HG02943 (cell line): Measurements from ENCODE around the gene MCC.

Source experiments
- ATAC-seq: cut with Tn5 transposase; IDR thresholded peaks from one replicate; pipeline ENCODE4 v1.9.1; 2021; ENCODE audit warnings: mild to moderate bottlenecking, low read depth, moderate library complexity; ENCODE audit not compliant: unreplicated experiment

Gene MCC

DNA sequence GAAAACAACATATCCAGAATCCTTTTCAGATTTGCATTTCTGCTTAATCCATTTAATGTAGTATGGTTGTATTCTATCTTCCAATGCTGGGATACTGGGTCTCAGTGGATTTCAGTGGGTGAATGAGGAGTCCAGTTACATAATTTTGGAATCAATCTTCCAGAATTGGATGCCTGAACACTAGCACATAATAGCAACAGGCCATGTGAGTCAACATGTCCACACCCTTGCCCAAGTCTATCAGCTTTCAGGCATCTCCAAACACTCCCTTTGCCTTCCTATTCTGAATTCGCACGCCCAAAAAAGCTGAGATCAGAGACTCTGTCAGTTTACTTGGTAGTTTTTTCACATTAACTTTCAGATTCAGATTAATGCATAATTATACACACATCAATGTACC is 256.0 kb downstream of the MCC start:
- no peak for ATAC-seq

GRCh38 chr5:113231653-113232000 is 256.6 kb downstream of the MCC start:
- no peak for ATAC-seq

DNA sequence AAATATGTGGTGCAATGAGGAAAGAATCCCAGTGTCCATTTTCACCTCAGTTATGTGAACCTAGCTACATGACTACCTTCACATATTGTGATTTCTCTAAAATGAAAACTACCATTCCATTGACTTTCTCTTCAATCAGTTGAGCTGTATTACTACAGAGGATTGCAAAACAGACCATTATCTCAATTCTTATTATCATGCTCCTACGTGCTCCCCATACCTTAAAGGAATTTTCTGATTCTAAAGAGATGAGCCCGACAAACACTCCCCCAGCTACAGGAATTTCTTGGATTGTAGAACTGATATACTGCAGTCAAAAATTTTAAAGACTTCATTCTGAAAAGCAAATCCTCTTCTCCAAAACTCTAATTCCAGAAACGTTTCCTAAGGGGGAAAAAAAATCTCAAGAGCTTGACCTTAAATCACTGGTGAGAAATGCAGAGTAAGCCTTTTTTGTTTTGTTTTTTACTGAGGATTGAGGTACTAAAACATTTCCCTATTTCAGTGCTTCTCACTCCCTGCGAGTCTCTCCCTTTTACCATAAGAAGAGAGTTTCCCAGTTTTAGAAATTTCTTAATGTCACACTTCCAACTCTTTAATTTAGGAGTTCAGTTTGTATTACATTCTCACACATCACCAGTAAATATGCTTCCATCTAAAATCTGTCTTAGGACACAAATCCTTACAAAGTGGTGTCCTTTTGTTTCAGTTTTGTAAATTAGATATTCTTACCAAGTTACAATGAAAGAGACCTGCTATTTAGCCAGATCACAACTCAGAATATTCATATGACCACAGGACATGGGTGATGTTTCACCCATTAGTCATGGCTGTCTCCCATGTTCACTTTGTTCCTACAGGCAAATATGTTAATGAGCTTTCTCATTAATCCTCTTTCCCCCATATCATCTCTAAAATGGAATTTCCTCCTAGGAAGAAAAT is 257.3 kb downstream of the MCC start:
- no peak for ATAC-seq

GRCh38 chr5:113227798-113228197 is 260.5 kb downstream of the MCC start:
- no peak for ATAC-seq

GRCh38 chr5:113226116-113226736 is 262.0 kb downstream of the MCC start:
- ATAC-seq = no peak

GRCh38 chr5:113225259-113225658 is 263.0 kb downstream of the MCC start:
- no peak for ATAC-seq

DNA sequence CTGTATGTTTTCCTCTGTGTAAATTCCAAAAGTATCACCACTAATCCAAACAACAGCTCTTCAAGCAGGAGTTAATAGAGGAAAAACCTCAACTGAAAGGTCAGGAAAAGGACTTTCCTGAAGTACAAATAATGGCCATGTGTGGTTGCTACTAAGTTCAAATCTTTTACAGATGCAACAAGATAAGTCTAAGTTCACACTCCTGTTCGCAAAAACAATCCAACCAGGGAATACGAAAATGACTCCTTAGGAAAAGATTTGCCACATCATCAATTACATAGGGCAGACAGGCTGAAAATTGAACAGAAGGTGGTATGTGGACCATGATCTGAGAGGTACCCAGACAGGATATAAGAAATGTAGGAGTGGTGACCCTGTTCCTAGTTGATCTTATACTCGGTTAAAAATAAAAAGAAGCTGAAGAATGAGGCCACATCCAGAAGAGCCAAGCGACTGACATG is 263.6 kb downstream of the MCC start:
- ATAC-seq = no peak

DNA sequence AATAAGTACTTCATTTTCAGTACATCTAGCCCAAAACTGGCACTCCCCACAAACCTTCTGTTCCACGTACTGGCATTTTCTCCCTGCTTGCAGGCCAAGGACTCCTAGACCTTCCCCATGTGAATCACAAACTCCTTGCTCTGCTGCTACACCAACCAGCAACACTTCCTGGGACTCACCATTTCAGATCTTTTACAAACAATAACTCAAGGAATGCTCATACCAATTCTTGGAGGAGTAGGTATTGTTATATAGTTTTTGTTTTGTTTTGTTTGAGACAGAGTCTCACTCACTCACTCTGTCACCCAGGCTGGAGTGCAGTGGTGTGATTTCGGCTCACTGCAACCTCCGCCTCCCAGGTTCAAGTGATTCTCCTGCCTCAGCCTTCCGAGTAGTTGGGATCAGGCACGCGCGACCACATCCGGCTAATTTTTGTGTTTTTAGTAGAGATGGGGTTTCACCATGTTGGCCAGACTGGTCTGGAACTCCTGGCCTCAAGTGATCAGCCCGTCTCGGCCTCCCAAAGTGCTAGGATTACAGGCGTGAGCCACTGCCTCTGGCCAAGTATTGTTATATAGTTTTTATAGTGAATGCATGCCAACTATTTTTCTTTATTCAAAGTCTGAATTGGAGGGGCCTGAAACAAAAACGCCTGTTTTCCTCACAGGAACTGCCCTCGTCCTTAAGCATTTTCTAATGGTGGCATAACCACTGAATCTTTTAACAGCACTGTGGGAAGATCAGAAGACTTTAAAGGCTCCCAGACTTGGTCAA is 264.2 kb downstream of the MCC start:
- ATAC-seq = no peak

DNA sequence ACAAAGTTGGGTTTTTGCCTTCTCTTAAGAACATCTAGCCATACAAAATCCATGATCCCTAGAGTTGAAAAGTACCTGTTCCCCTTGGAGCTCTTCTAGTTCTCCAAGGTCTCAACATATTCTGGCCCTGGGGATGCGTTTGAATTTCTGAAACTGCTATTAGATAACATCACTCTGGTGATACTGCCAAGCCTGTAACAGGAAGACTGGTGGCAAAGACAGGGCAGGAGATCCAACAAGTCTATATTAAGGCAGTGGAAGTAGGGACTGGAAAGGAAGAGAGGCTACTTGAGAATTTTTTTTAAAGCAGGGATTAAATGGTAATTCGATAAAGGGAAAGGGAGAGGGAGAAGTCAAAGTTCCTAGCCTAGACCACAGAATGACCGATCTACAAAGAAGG is 264.9 kb downstream of the MCC start:
- no peak for ATAC-seq

- ATAC-seq = no peak
Observed at GRCh38 chr5:113221294-113222176, 266.7 kb downstream of the MCC start.

DNA sequence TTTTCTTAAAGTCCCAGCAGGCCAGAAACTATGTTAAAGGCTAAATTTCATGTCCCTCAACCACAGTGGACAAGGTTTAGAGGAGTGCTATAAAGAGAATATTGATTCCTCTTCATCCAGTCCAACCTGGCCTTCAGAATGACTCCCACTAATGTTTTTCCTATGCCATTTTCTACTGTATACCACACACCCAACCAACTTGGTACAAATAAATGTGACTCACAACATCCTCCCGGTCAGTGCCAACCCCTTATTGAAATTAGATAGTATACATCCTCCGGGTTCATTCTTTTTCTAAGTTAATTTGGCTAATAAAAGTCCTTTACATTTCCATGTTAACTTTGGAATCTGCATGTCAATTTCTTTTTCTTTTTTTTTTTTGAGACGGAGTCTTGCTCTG is 268.6 kb downstream of the MCC start:
- ATAC-seq = no peak

DNA sequence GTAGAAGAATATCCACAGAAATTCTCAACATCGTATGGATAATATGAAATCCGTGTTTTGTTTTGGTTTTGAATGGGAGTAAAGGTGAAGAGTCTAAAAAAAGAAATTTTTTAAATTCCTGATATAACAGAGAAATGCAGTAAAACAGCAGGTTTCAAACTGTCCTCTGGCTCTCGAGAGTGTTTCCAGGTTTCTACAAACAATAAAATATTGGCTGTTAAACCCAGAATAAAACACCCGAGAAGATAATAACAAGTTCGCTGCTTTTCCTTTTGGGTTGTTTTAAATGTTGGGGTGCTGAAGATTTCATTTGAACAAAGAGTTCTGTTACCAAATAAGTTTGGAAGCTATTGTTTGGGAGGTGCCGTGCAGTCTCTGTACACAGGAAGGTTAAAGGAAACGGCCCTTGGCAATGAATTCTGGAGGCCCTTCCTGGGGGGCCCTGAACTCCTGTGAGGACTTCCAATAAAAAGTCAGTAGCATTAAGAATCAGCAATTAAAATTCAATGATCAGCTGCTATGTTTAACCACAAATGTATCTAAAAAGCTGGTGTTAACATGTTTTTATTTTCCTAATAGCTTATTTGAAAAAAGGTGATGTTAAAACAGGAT is 269.2 kb downstream of the MCC start:
- no peak for ATAC-seq

DNA sequence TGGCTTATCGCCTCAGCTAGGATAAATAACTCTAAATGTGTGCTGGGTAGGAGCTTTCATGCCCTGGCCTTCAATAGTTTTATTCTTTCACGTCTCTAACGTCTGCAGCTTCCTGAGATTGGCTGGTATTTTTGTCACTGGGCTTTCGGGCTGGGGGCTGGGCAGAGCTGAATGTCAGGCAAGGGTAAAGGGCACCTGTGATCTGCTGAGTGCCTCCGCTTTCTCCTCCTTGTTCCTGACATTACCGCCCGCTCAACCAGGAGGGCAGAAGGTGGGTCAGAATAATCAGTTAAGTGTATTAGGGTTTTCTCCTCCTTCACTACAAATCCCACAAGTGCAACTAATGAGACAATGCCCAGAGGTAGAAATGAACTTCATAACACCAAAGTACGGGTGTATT is 270.1 kb downstream of the MCC start:
- no peak for ATAC-seq

- ATAC-seq = no peak
Observed at GRCh38 chr5:113217619-113218184, 270.6 kb downstream of the MCC start.

GRCh38 chr5:113216545-113216944 is 271.7 kb downstream of the MCC start:
- no peak for ATAC-seq

DNA sequence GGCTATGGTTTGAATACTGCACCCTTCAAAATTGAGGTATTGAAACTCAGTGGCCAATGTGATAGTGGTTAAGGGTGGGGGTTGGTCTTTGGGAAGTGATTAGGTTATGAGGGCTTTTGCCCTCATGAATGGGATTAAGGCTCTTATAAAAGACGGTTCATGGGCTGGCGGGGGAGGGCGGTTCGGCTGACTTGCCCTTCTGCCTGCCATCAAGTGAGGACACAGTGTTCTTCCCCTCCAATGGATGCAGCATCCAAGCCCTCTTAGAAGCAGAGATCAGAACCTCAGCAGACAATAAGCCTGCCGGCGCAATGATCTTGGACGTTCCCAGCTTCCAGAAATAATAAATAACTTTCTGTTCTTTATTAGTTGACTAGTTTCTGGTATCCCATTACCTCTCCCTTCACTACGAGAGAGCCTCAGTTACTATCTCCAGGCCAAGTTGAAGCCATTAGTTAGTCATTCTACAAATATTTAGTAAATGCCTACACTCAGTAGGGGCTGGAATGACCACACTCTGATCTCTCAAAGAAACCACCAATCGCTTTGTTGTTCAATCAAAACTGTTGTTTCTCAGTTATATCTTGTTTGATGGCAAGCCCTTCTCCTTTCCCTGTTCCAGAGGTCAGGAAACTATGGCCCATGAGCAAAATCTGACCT is 272.7 kb downstream of the MCC start:
- no peak for ATAC-seq

GRCh38 chr5:113214606-113215323 is 273.5 kb downstream of the MCC start:
- ATAC-seq = no peak
